GM19463 (cell line): ENCODE results near the gene WASF1.
"Not testable (repeated sequence)": the region's sequence is repeated elsewhere in the genome, so short reads cannot be mapped to it uniquely, and the experiment has no call there.

Experiments used
- ATAC-seq: cut with Tn5 transposase; IDR thresholded peaks from one replicate; pipeline ENCODE4 v1.9.1; 2021; ENCODE audit warnings: mild to moderate bottlenecking, moderate library complexity; ENCODE audit not compliant: unreplicated experiment

The WASF1 gene

GRCh38 chr6:110178626-110179405, 654 bp downstream of the WASF1 start:
- ATAC-seq, result peak; percentile 24

GRCh38 chr6:110173506-110174132, 5.9 kb downstream of the WASF1 start:
- ATAC-seq, result no peak

GRCh38 chr6:110170081-110170480, 9.4 kb downstream of the WASF1 start:
- no peak for ATAC-seq

GRCh38 chr6:110158479-110158878, 21.0 kb downstream of the WASF1 start:
- ATAC-seq, result no peak

- ATAC-seq, result no peak
These were observed 31.6 kb downstream of the WASF1 start for GRCh38 chr6:110147870-110148269.

GRCh38 chr6:110140650-110141049, 38.8 kb downstream of the WASF1 start:
- no peak for ATAC-seq

- no peak for ATAC-seq
These were observed 40.4 kb downstream of the WASF1 start for GRCh38 chr6:110139052-110139451.

GRCh38 chr6:110137924-110138887, 41.3 kb downstream of the WASF1 start:
- no peak for ATAC-seq

- no peak for ATAC-seq
These were observed 49.1 kb downstream of the WASF1 start for GRCh38 chr6:110130362-110130761.

GRCh38 chr6:110128418-110128817, 51.1 kb downstream of the WASF1 start:
- no peak for ATAC-seq

- no peak for ATAC-seq
These were observed 54.1 kb downstream of the WASF1 start for GRCh38 chr6:110125361-110125760.

GRCh38 chr6:110121655-110122054, 57.8 kb downstream of the WASF1 start:
- not testable (repeated sequence) for ATAC-seq

GRCh38 chr6:110116258-110116657, 63.2 kb downstream of the WASF1 start:
- no peak for ATAC-seq

- no peak for ATAC-seq
These were observed 65.5 kb downstream of the WASF1 start for GRCh38 chr6:110114004-110114403.

GRCh38 chr6:110105296-110105695, 74.2 kb downstream of the WASF1 start:
- ATAC-seq, result no peak

GRCh38 chr6:110103260-110103659, 76.2 kb downstream of the WASF1 start:
- ATAC-seq, result no peak

- no peak for ATAC-seq
These were observed 77.1 kb downstream of the WASF1 start for GRCh38 chr6:110102411-110102810.

GRCh38 chr6:110101885-110102284, 77.6 kb downstream of the WASF1 start:
- ATAC-seq, result no peak

- ATAC-seq, result no peak
These were observed 80.9 kb downstream of the WASF1 start for GRCh38 chr6:110098511-110099116.

- ATAC-seq, result no peak
These were observed 82.0 kb downstream of the WASF1 start for GRCh38 chr6:110097443-110097842.

GRCh38 chr6:110095935-110096334, 83.5 kb downstream of the WASF1 start:
- ATAC-seq, result no peak
